HG03095 (cell line): ENCODE measurements around the gene SLC22A9.
"Not testable (repeated sequence)": the region's sequence is repeated elsewhere in the genome, so short reads cannot be mapped to it uniquely, and the experiment has no call there.

Experiments used
- ATAC-seq: cut with Tn5 transposase; IDR thresholded peaks from one replicate; pipeline ENCODE4 v1.9.1; 2021; ENCODE audit warnings: moderate library complexity; ENCODE audit not compliant: unreplicated experiment

SLC22A9 gene

GRCh38 chr11:63369165-63369970 is at the start of gene SLC22A9:
Gene SLC22A9, plus strand, starts transcription at chr11:63369785. Its CDS starts 272 bp downstream, at chr11:63370057.
- no peak for ATAC-seq

GRCh38 chr11:63321723-63322122 is 47.9 kb upstream of the SLC22A9 start:
- ATAC-seq = no peak

GRCh38 chr11:63335089-63335488 is 34.5 kb upstream of the SLC22A9 start:
- ATAC-seq = not testable (repeated sequence)

- no peak for ATAC-seq
Measured at GRCh38 chr11:63337070-63337469, 32.5 kb upstream of the SLC22A9 start.

- no peak for ATAC-seq
Measured at GRCh38 chr11:63343130-63343529, 26.5 kb upstream of the SLC22A9 start.

GRCh38 chr11:63352144-63352543 is 17.4 kb upstream of the SLC22A9 start:
- no peak for ATAC-seq

- ATAC-seq = no peak
Measured at GRCh38 chr11:63362196-63362793, 7.3 kb upstream of the SLC22A9 start.

GRCh38 chr11:63369971-63370588 is 495 bp downstream of the SLC22A9 start:
- no peak for ATAC-seq

- no peak for ATAC-seq
Measured at GRCh38 chr11:63371396-63371795, 1.8 kb downstream of the SLC22A9 start.

- ATAC-seq = no peak
Measured at GRCh38 chr11:63375434-63375833, 5.8 kb downstream of the SLC22A9 start.

GRCh38 chr11:63380130-63380529 is 10.5 kb downstream of the SLC22A9 start:
- no peak for ATAC-seq

GRCh38 chr11:63395697-63396096 is 26.1 kb downstream of the SLC22A9 start:
- ATAC-seq = no peak

- no peak for ATAC-seq
Measured at GRCh38 chr11:63404161-63404935, 34.8 kb downstream of the SLC22A9 start.

- no peak for ATAC-seq
Measured at GRCh38 chr11:63405114-63405513, 35.5 kb downstream of the SLC22A9 start.

GRCh38 chr11:63406458-63406857 is 36.9 kb downstream of the SLC22A9 start:
- ATAC-seq = no peak

GRCh38 chr11:63417174-63417852 is 47.7 kb downstream of the SLC22A9 start:
- no peak for ATAC-seq

GRCh38 chr11:63427971-63428508 is 58.5 kb downstream of the SLC22A9 start:
- no peak for ATAC-seq

- ATAC-seq = not testable (repeated sequence)
Measured at GRCh38 chr11:63430731-63431130, 61.1 kb downstream of the SLC22A9 start.

GRCh38 chr11:63435351-63435750 is 65.8 kb downstream of the SLC22A9 start:
- ATAC-seq = not testable (repeated sequence)

- ATAC-seq = not testable (repeated sequence)
Measured at GRCh38 chr11:63435831-63436230, 66.2 kb downstream of the SLC22A9 start.
